Measurements from ENCODE around the gene TRAP1.

DNA sequence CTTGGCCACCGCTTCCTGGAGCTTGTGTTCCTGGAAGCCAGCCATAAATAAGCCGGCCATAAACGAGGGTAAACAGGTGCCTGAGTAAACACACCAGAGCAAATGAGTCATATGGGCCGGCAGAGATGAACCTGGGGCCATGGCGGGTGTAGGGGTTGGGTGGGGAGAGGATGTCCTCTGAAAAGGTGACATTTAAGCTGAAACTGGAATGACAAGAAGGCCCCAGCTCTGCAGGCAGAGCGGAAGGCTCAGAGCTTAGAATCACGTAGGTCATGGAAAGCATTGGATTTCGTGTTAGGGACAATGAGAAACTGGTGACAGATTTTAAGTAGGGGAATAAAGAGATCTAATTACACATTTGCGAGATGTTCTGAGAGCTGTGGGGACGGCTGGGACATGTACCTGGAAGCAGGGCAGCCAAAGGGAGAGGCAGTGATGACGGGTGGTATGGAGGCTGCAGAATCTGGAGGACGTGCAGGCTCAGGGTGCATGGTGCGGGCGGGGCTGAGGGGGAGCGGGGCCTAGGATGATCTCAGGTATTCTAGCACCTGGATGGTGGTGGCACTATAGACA, 70.9 kb downstream of the TRAP1 start:
- TF ChIP-seq POLR2A (IDR thresholded peaks at IDR 0.05) (no peak), POLR2AphosphoS5 (IDR thresholded peaks at IDR 0.05) (peak in 1 of 3 donors; percentile 42)
- TF ChIP-seq, protein P1, sequence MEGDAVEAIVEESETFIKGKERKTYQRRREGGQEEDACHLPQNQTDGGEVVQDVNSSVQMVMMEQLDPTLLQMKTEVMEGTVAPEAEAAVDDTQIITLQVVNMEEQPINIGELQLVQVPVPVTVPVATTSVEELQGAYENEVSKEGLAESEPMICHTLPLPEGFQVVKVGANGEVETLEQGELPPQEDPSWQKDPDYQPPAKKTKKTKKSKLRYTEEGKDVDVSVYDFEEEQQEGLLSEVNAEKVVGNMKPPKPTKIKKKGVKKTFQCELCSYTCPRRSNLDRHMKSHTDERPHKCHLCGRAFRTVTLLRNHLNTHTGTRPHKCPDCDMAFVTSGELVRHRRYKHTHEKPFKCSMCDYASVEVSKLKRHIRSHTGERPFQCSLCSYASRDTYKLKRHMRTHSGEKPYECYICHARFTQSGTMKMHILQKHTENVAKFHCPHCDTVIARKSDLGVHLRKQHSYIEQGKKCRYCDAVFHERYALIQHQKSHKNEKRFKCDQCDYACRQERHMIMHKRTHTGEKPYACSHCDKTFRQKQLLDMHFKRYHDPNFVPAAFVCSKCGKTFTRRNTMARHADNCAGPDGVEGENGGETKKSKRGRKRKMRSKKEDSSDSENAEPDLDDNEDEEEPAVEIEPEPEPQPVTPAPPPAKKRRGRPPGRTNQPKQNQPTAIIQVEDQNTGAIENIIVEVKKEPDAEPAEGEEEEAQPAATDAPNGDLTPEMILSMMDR (IDR thresholded peaks at IDR 0.05): no peak

Measured in stomach (tissue), 4 donors.